ENCODE data around the gene HOXC9. TPM values are rescaled to one million over a fixed set of nuclear protein-coding genes. Genes with fewer than 3 reads are reported as not detected.

Gene HOXC9
- total RNA-seq, 2 donors from 2014 or later = not detected

- DNase-seq = peak in 1 of 2 donors; percentile 12
- no peak for ATAC-seq
- intact Hi-C loops (cut with DNase I, micrococcal nuclease) = loop anchor here in 1 of 2 donors (5.0 kb wide), 1 partner anchor 161 kb away; no protein-coding TSS in a partner anchor
These were observed 31.0 kb downstream of the HOXC9 start for GRCh38 chr12:54030889-54031471.

GRCh38 chr12:54031480-54031879 is 31.5 kb downstream of the HOXC9 start:
- intact Hi-C loops (cut with DNase I, micrococcal nuclease) = loop anchor here in 1 of 2 donors (5.0 kb wide), 1 partner anchor 161 kb away; no protein-coding TSS in a partner anchor
- ATAC-seq (no peak), DNase-seq (no peak)

- intact Hi-C loops (cut with DNase I, micrococcal nuclease) = loop anchor here in 1 of 2 donors (5.0 kb wide), 1 partner anchor 160 kb away; no protein-coding TSS in a partner anchor
- ATAC-seq = no peak
- DNase-seq = no peak
These were observed 32.2 kb downstream of the HOXC9 start for GRCh38 chr12:54032086-54032619.

- DNase-seq (peak in 1 of 2 donors; percentile 59), ATAC-seq (peak; percentile 36)
- intact Hi-C loops (cut with DNase I, micrococcal nuclease) = loop anchor here in 1 of 2 donors (5.0 kb wide), 1 partner anchor 160 kb away; no protein-coding TSS in a partner anchor
These were observed 32.7 kb downstream of the HOXC9 start, which contains the start of gene HOXC5 for GRCh38 chr12:54032627-54033100. Gene HOXC5 (plus strand): TSS chr12:54033050. CDS start chr12:54033123, 73 bp downstream.

- peak; percentile 29 for ATAC-seq
- no peak for DNase-seq
These were observed 33.4 kb downstream of the HOXC9 start for GRCh38 chr12:54033106-54033979.

GRCh38 chr12:54033980-54034784 is 34.2 kb downstream of the HOXC9 start:
- ATAC-seq (peak; percentile 17), DNase-seq (no peak)
- intact Hi-C loops (cut with DNase I, micrococcal nuclease) = loop anchor here in 1 of 2 donors (5.0 kb wide), 1 partner anchor 158 kb away; no protein-coding TSS in a partner anchor

More at GRCh38 chr12:54033106-54033979, 33.4 kb downstream of the HOXC9 start:
- intact Hi-C loops (cut with DNase I, micrococcal nuclease) = loop anchor here in 1 of 2 donors (5.0 kb wide), 1 partner anchor 159 kb away; no protein-coding TSS in a partner anchor

- ATAC-seq = no peak
- DNase-seq = no peak
- intact Hi-C loops (cut with DNase I, micrococcal nuclease) = loop anchor here in 1 of 2 donors (5.0 kb wide), 1 partner anchor 157 kb away; no protein-coding TSS in a partner anchor
These were observed 34.9 kb downstream of the HOXC9 start for GRCh38 chr12:54034785-54035310.

GRCh38 chr12:54035568-54036264 is 35.8 kb downstream of the HOXC9 start:
- DNase-seq (no peak), ATAC-seq (no peak)
- intact Hi-C loops (cut with DNase I, micrococcal nuclease) = no loop called here

GRCh38 chr12:54036620-54037359 is 36.8 kb downstream of the HOXC9 start:
- ATAC-seq (no peak), DNase-seq (no peak)
- intact Hi-C loops (cut with DNase I, micrococcal nuclease) = no loop called here

GRCh38 chr12:54037360-54038283 is 37.7 kb downstream of the HOXC9 start:
- DNase-seq = no peak
- intact Hi-C loops (cut with DNase I, micrococcal nuclease) = no loop called here
- ATAC-seq = peak; percentile 32

GRCh38 chr12:54038284-54038870 is 38.4 kb downstream of the HOXC9 start:
- no peak for DNase-seq
- intact Hi-C loops (cut with DNase I, micrococcal nuclease) = no loop called here
- ATAC-seq = no peak

GRCh38 chr12:54038871-54039414 is 39.0 kb downstream of the HOXC9 start:
- intact Hi-C loops (cut with DNase I, micrococcal nuclease) = no loop called here
- DNase-seq = no peak
- no peak for ATAC-seq

GRCh38 chr12:54039417-54040147 is 39.6 kb downstream of the HOXC9 start:
- DNase-seq (no peak), ATAC-seq (no peak)
- intact Hi-C loops (cut with DNase I, micrococcal nuclease) = no loop called here

- DNase-seq (no peak), ATAC-seq (no peak)
- intact Hi-C loops (cut with DNase I, micrococcal nuclease) = no loop called here
These were observed 40.2 kb downstream of the HOXC9 start for GRCh38 chr12:54040148-54040494.

- intact Hi-C loops (cut with DNase I, micrococcal nuclease) = no loop called here
- ATAC-seq (no peak), DNase-seq (no peak)
These were observed 40.7 kb downstream of the HOXC9 start for GRCh38 chr12:54040648-54041047.

Data from left colon (tissue), 2 donors.